GM18505 (cell line): ENCODE results near the gene SEBOX.
"Not testable (repeated sequence)": the region's sequence is repeated elsewhere in the genome, so short reads cannot be mapped to it uniquely, and the experiment has no call there.

Source experiments
- ATAC-seq: cut with Tn5 transposase; IDR thresholded peaks from one replicate; pipeline ENCODE4 v1.9.1; 2021; ENCODE audit not compliant: unreplicated experiment
- POLR2A ChIP-seq: IDR thresholded peaks from 4 replicates; pipeline ENCODE4 v1.6.1; 2011; ENCODE audit warnings: borderline replicate concordance; ENCODE audit not compliant: insufficient read depth, insufficient read length; ENCODE audit errors: extremely low read depth

The SEBOX gene

GRCh38 chr17:28346746-28347246 lies 18.2 kb downstream of the SEBOX start:
- no peak for TF ChIP-seq POLR2A
- no peak for ATAC-seq

- no peak for TF ChIP-seq POLR2A
Observed at GRCh38 chr17:28346199-28346580, 18.8 kb downstream of the SEBOX start.

GRCh38 chr17:28345419-28346198 lies 19.4 kb downstream of the SEBOX start:
- no peak for ATAC-seq
- peak; percentile 42 for TF ChIP-seq POLR2A

More at GRCh38 chr17:28346199-28346580, 18.8 kb downstream of the SEBOX start:
- ATAC-seq: no peak

- no peak for TF ChIP-seq POLR2A
- ATAC-seq: no peak
Observed at GRCh38 chr17:28344435-28344901, 20.5 kb downstream of the SEBOX start.

GRCh38 chr17:28344011-28344410 lies 21.0 kb downstream of the SEBOX start:
- no peak for ATAC-seq
- TF ChIP-seq POLR2A: peak; percentile 21

- ATAC-seq: no peak
- no peak for TF ChIP-seq POLR2A
Observed at GRCh38 chr17:28343491-28343932, 21.5 kb downstream of the SEBOX start.

GRCh38 chr17:28342313-28342712 lies 22.7 kb downstream of the SEBOX start:
- TF ChIP-seq POLR2A: no peak
- no peak for ATAC-seq

GRCh38 chr17:28341516-28341915 lies 23.5 kb downstream of the SEBOX start:
- ATAC-seq: no peak

GRCh38 chr17:28340374-28340773 lies 24.6 kb downstream of the SEBOX start:
- no peak for TF ChIP-seq POLR2A
- ATAC-seq: no peak

More at GRCh38 chr17:28341516-28341915, 23.5 kb downstream of the SEBOX start:
- TF ChIP-seq POLR2A: no peak

- TF ChIP-seq POLR2A: no peak
- ATAC-seq: no peak
Observed at GRCh38 chr17:28339431-28339830, 25.6 kb downstream of the SEBOX start.

GRCh38 chr17:28338769-28339212 lies 26.2 kb downstream of the SEBOX start:
- ATAC-seq: not testable (repeated sequence)

GRCh38 chr17:28338056-28338768 lies 26.8 kb downstream of the SEBOX start:
- TF ChIP-seq POLR2A: no peak
- ATAC-seq: no peak

- ATAC-seq: no peak
- no peak for TF ChIP-seq POLR2A
Observed at GRCh38 chr17:28335959-28336871, 28.8 kb downstream of the SEBOX start.
